ENCODE data around the gene COQ8A. TPM values are rescaled to one million over a fixed set of nuclear protein-coding genes. Genes with fewer than 3 reads are reported as not detected.
"Not testable (repeated sequence)": the region's sequence is repeated elsewhere in the genome, so short reads cannot be mapped to it uniquely, and the experiment has no call there.

Gene COQ8A
- total RNA-seq, 6 experiments from 2014 or later: 51.6 to 78.1 (median 69.6) TPM

- H3K4me3 ChIP-seq: no peak overlapping the region
- peaks cover 0 to 6% (median 3%) of the 10 kb centered on the region in 4 donors for H3K36me3 ChIP-seq
- H3K4me1 ChIP-seq: peaks cover 0 to 23% (median 3%) of the 10 kb centered on the region in 4 donors
- no peak for TF ChIP-seq POLR2A (IDR thresholded peaks at IDR 0.05)
- TF ChIP-seq CTCF (IDR thresholded peaks at IDR 0.05): no peak
- H3K27me3 ChIP-seq: no peaks in the 10 kb centered on the region
- intact Hi-C loops (cut with DNase I): no loop called here
- DNase-seq: no peak
- no peak overlapping the region for H3K27ac ChIP-seq
- WGBS (ENCODE audit: insufficient coverage, low coverage, low lambda C conversion rate, missing lambda C conversion rate): 96% methylated on average over 4 of the region's 4 CpGs
- no peak for ATAC-seq
- no peaks in the 10 kb centered on the region for H3K9me3 ChIP-seq
These were observed 51.8 kb downstream of the COQ8A start for GRCh38 chr1:226991920-226992319.

- no peak for TF ChIP-seq CTCF (IDR thresholded peaks at IDR 0.05)
- no peak for TF ChIP-seq POLR2A (IDR thresholded peaks at IDR 0.05)
- Histone ChIP-seq H3K36me3 (peaks cover 0 to 3% (median 0%) of the 10 kb centered on the region in 4 donors), H3K27ac (no peak overlapping the region), H3K27me3 (no peaks in the 10 kb centered on the region), H3K4me3 (no peak overlapping the region), H3K9me3 (no peaks in the 10 kb centered on the region), H3K4me1 (peaks cover 0 to 21% (median 3%) of the 10 kb centered on the region in 4 donors)
- intact Hi-C loops (cut with DNase I): no loop called here
- ATAC-seq (no peak), DNase-seq (no peak)
- 79% methylated on average over 10 of the region's 22 CpGs for WGBS (ENCODE audit: insufficient coverage, low coverage, low lambda C conversion rate, missing lambda C conversion rate)
These were observed 53.9 kb downstream of the COQ8A start for GRCh38 chr1:226993814-226994585.

GRCh38 chr1:226994586-226995364, 54.7 kb downstream of the COQ8A start:
- no peaks in the 10 kb centered on the region for H3K9me3 ChIP-seq
- TF ChIP-seq POLR2A (IDR thresholded peaks at IDR 0.05) (no peak), CTCF (IDR thresholded peaks at IDR 0.05) (no peak)
- intact Hi-C loops (cut with DNase I): no loop called here
- ATAC-seq (no peak), DNase-seq (no peak)
- peaks cover 0 to 13% (median 3%) of the 10 kb centered on the region in 4 donors for H3K4me1 ChIP-seq
- H3K27me3 ChIP-seq: no peaks in the 10 kb centered on the region
- 85% methylated on average over 4 of the region's 18 CpGs for WGBS (ENCODE audit: insufficient coverage, low coverage, low lambda C conversion rate, missing lambda C conversion rate)
- no peak overlapping the region for H3K27ac ChIP-seq
- H3K36me3 ChIP-seq: peaks cover 0 to 3% (median 0%) of the 10 kb centered on the region in 4 donors
- no peak overlapping the region for H3K4me3 ChIP-seq

GRCh38 chr1:226995365-226996332, 55.6 kb downstream of the COQ8A start:
- Histone ChIP-seq H3K36me3 (peaks cover 0 to 3% (median 0%) of the 10 kb centered on the region in 4 donors), H3K27me3 (no peaks in the 10 kb centered on the region), H3K4me3 (no peak overlapping the region), H3K27ac (no peak overlapping the region), H3K9me3 (no peaks in the 10 kb centered on the region), H3K4me1 (peaks cover 0 to 4% (median under 1%) of the 10 kb centered on the region in 4 donors)
- ATAC-seq (no peak), DNase-seq (no peak)
- 91% methylated on average over 13 of the region's 13 CpGs for WGBS (ENCODE audit: insufficient coverage, low coverage, low lambda C conversion rate, missing lambda C conversion rate)
- intact Hi-C loops (cut with DNase I): no loop called here
- TF ChIP-seq POLR2A (IDR thresholded peaks at IDR 0.05): no peak
- no peak for TF ChIP-seq CTCF (IDR thresholded peaks at IDR 0.05)

GRCh38 chr1:226999579-226999978, 59.5 kb downstream of the COQ8A start:
- H3K27me3 ChIP-seq; H3K36me3 ChIP-seq; DNase-seq; ATAC-seq; H3K27ac ChIP-seq; intact Hi-C loops (cut with DNase I); H3K4me3 ChIP-seq; H3K4me1 ChIP-seq; H3K9me3 ChIP-seq: not testable (repeated sequence)
- WGBS (ENCODE audit: insufficient coverage, low coverage, low lambda C conversion rate, missing lambda C conversion rate): 100% methylated on average over 2 of the region's 2 CpGs
